Esophagus muscularis mucosa (tissue), 4 donors: ENCODE data around the gene SLC5A1. TPM values are rescaled to one million over a fixed set of nuclear protein-coding genes. Genes with fewer than 3 reads are reported as not detected.

Experiments
- DNase-seq: peaks from one replicate; pipeline ENCODE4 v3.0.0-alpha.2; 2017; ENCODE audit errors: extremely low spot score
- H3K27ac ChIP-seq, 4 donors: fragments of 200-600 bp; sonication (generic); replicated peaks in 1 of 4; 1 replicate in 3 of 4; 2 replicates in 1 of 4; pipeline ENCODE4 v1.5.1; 2016 to 2019; ENCODE audit warnings: mild to moderate bottlenecking in 1 of 4
- H3K27me3 ChIP-seq, 4 donors: fragments of 200-600 bp; sonication (generic); one replicate each; pipeline versions ENCODE4 v1.5.1 to v1.6.0; 2016 to 2019
- H3K36me3 ChIP-seq, 4 donors: fragments of 200-600 bp; sonication (generic); one replicate each; pipeline ENCODE4 v1.5.1; 2016 to 2019
- H3K4me1 ChIP-seq, 4 donors: fragments of 200-600 bp; sonication (generic); one replicate each; pipeline ENCODE4 v1.5.1; 2016 to 2019
- H3K4me3 ChIP-seq, 4 donors: fragments of 200-600 bp; sonication (generic); 1 replicate in 2 of 4; 2 replicates in 2 of 4; pipeline ENCODE4 v1.5.1; 2016 to 2019; ENCODE audit warnings: mild to moderate bottlenecking in 4 of 4, moderate library complexity in 1 of 4
- H3K9me3 ChIP-seq, 4 donors: fragments of 200-600 bp; sonication (generic); 1 replicate in 3 of 4; 2 replicates in 1 of 4; pipeline ENCODE4 v1.5.1; 2016 to 2019
- CTCF ChIP-seq, 3 experiments: fragments of 200-600 bp in 2 of 3; fragments of 450-650 bp in 1 of 3; sonication (generic) in 2 of 3; IDR thresholded peaks; one replicate each; pipeline ENCODE4 v1.5.1; 2017 to 2019; ENCODE audit warnings: antibody characterized with exemption in 3 of 3, mild to moderate bottlenecking in 2 of 3, moderate library complexity in 1 of 3
- EP300 ChIP-seq: sonication (generic); formaldehyde crosslinking; IDR thresholded peaks from one replicate; pipeline ENCODE4 v1.6.1; 2017; ENCODE audit warnings: antibody characterized with exemption
- POLR2A ChIP-seq: fragments of 450-650 bp; IDR thresholded peaks from one replicate; pipeline ENCODE4 v1.6.1; 2017; ENCODE audit warnings: antibody characterized with exemption, moderate library complexity, mild to moderate bottlenecking, low read depth
- POLR2AphosphoS5 ChIP-seq, 2 donors: sonication (generic); formaldehyde crosslinking; IDR thresholded peaks; one replicate each; pipeline ENCODE4 v1.6.1; 2017; ENCODE audit warnings: antibody characterized with exemption in 2 of 2
- WGBS: methylation state at CpG from one replicate; pipeline ENCODE4 v1.1.5; 2018; 5-methylcytosine and 5-hydroxymethylcytosine counted together
- intact Hi-C: fragments of 100-400 bp; cut with DNase I; formaldehyde crosslinking; loops from one replicate; pipeline ENCODE4 v1.15.1; 2023
- total RNA-seq, 4 donors: library from RNA; depleted of rRNA; stranded (reverse); fragments of >200 nt; gene quantifications; one replicate each; pipeline versions ENCODE4 v1.1.0 to v1.2.1, GENCODE V29; 2016

SLC5A1 gene
- total RNA-seq, 4 donors from 2014 or later: 0.11 TPM; not detected in 3

- intact Hi-C loops: no loop called here
- TF ChIP-seq POLR2AphosphoS5 (IDR thresholded peaks at IDR 0.05): no peak
- no peak for TF ChIP-seq CTCF (IDR thresholded peaks at IDR 0.05)
- TF ChIP-seq EP300: no peak
- TF ChIP-seq POLR2A: no peak
Measured at GRCh38 chr22:32077151-32077550, 34.1 kb downstream of the SLC5A1 start.

GRCh38 chr22:32079130-32080089 lies 36.3 kb downstream of the SLC5A1 start:
- Histone ChIP-seq H3K27ac (no peak overlapping the region), H3K4me1 (peaks cover 0 to 28% (median 4%) of the 10 kb centered on the region in 4 donors), H3K4me3 (no peak overlapping the region), H3K27me3 (peaks cover 0 to 4% (median 0%) of the 10 kb centered on the region in 4 donors), H3K9me3 (no peaks in the 10 kb centered on the region), H3K36me3 (peaks cover 0 to 4% (median 0%) of the 10 kb centered on the region in 4 donors)
- intact Hi-C loops: no loop called here
- 59% methylated on average over 7 of the region's 7 CpGs for WGBS
- DNase-seq: peak; percentile 66
- TF ChIP-seq EP300: no peak
- no peak for TF ChIP-seq CTCF (IDR thresholded peaks at IDR 0.05)
- TF ChIP-seq POLR2AphosphoS5 (IDR thresholded peaks at IDR 0.05): no peak
- no peak for TF ChIP-seq POLR2A

More at GRCh38 chr22:32077151-32077550, 34.1 kb downstream of the SLC5A1 start:
- H3K4me1 ChIP-seq: peaks cover 0 to 28% (median 4%) of the 10 kb centered on the region in 4 donors
- no peaks in the 10 kb centered on the region for H3K9me3 ChIP-seq
- peaks cover 0 to 19% (median 0%) of the 10 kb centered on the region in 4 donors for H3K27me3 ChIP-seq
- no peak for DNase-seq
- H3K36me3 ChIP-seq: no peaks in the 10 kb centered on the region
- 53% methylated on average over 1 of the region's 1 CpG for WGBS
- no peak overlapping the region for H3K4me3 ChIP-seq
- no peak overlapping the region for H3K27ac ChIP-seq

GRCh38 chr22:32080904-32081303 lies 37.8 kb downstream of the SLC5A1 start:
- no peak overlapping the region for H3K27ac ChIP-seq
- intact Hi-C loops: no loop called here
- 90% methylated on average over 4 of the region's 4 CpGs for WGBS
- peaks cover 0 to 9% (median 0%) of the 10 kb centered on the region in 4 donors for H3K27me3 ChIP-seq
- TF ChIP-seq CTCF (IDR thresholded peaks at IDR 0.05) (peak; percentile 8 to 36 (median 14)), POLR2AphosphoS5 (IDR thresholded peaks at IDR 0.05) (no peak)
- DNase-seq: peak; percentile 68
- H3K4me1 ChIP-seq: peaks cover 0 to 27% (median 4%) of the 10 kb centered on the region in 4 donors
- H3K9me3 ChIP-seq: no peaks in the 10 kb centered on the region
- peaks cover 0 to 17% (median 0%) of the 10 kb centered on the region in 4 donors for H3K36me3 ChIP-seq
- H3K4me3 ChIP-seq: no peak overlapping the region

GRCh38 chr22:32082331-32082730 lies 39.3 kb downstream of the SLC5A1 start:
- Histone ChIP-seq H3K4me1 (peaks cover 0 to 23% (median 4%) of the 10 kb centered on the region in 4 donors), H3K4me3 (no peak overlapping the region), H3K27me3 (peaks cover 0 to 17% (median 0%) of the 10 kb centered on the region in 4 donors), H3K9me3 (no peaks in the 10 kb centered on the region), H3K27ac (no peak overlapping the region), H3K36me3 (peaks cover 0 to 26% (median 0%) of the 10 kb centered on the region in 4 donors)
- intact Hi-C loops: no loop called here
- DNase-seq: peak; percentile 74
- WGBS: 82% methylated on average over 1 of the region's 1 CpG
- TF ChIP-seq POLR2AphosphoS5 (IDR thresholded peaks at IDR 0.05) (no peak), POLR2A (no peak), CTCF (IDR thresholded peaks at IDR 0.05) (no peak), EP300 (no peak)
